ENCODE data around the gene RTL5. TPM values are rescaled to one million over a fixed set of nuclear protein-coding genes. Genes with fewer than 3 reads are reported as not detected.

RTL5 gene
- polyA plus RNA-seq, 1 of the 3 experiments (the other 2 are of a cell fraction): 1.8 TPM

DNA sequence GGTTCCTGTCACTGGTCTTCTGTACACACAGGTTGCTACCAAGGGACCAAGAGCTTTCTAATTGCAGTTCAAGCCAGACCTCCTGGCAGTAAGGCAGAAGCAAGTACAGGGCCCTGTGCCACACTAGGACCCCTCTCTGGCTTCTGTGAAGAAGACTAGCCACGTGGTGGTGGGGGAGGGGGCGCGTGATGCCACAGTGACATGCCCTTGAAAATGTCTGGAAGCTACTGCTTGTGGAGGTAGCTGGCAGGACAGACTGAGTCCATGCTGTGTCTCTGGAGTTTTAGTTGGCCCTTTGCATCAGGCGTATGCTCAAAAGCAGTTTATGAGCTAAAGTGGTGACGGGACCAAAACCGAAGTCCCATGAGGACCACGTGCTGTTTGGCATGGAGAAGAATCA is 50.9 kb downstream of the RTL5 start:
- Histone ChIP-seq H3K36me3 (replicated peaks in 1 of 2; ENCODE audit: control insufficient read depth in 1 of 2, insufficient read depth in 2 of 2, low read length in 1 of 2) (no peaks in the 10 kb centered on the region), H3K27me3 (ENCODE audit: insufficient read depth) (peaks cover 5% of the 10 kb centered on the region), H3K4me1 (ENCODE audit: control insufficient read depth in 1 of 2, insufficient read depth in 2 of 2, low read depth in 1 of 2, low read length in 1 of 2) (peaks cover 0 to 69% of the 10 kb centered on the region in 2 experiments; a peak in 2 of 4 replicates), H3F3A (replicated peaks; ENCODE audit: insufficient read depth) (no peaks in the 10 kb centered on the region), H3K27ac (ENCODE audit: low read depth in 2 of 2, low read length in 1 of 2) (peak overlapping the region in 1 of 2 experiments; percentile 95; a peak in 2 of 4 replicates), H3K4me3 (ENCODE audit: low read depth in 2 of 2, low read length in 1 of 2) (no peak overlapping the region), H3K79me2 (ENCODE audit: insufficient read depth) (no peaks in the 10 kb centered on the region), H3K9me2 (no peaks in the 10 kb centered on the region), H3K9ac (no peak overlapping the region), H2AFZ (ENCODE audit: low read depth) (no peak overlapping the region), H4K20me1 (ENCODE audit: insufficient read depth) (no peaks in the 10 kb centered on the region), H3K9me3 (no peaks in the 10 kb centered on the region), H3K4me2 (no peak overlapping the region)
- POLR2A ChIA-PET: interaction anchor here (1.0 to 2.1 kb wide), 3 partner anchors 12 to 14 kb away, joined by 3 to 7 read pairs (median 5); no protein-coding TSS in a partner anchor
- WGBS (ENCODE audit: low lambda C conversion rate): 76% methylated on average over 4 of the region's 7 CpGs
- CTCF ChIA-PET: interaction anchor here (0.9 to 6.0 kb wide), 7 partner anchors 8 to 62 kb away, joined by 5 to 35 read pairs (median 10); no protein-coding TSS in a partner anchor
- no peak for DNase-seq
- TF ChIP-seq, protein P1, sequence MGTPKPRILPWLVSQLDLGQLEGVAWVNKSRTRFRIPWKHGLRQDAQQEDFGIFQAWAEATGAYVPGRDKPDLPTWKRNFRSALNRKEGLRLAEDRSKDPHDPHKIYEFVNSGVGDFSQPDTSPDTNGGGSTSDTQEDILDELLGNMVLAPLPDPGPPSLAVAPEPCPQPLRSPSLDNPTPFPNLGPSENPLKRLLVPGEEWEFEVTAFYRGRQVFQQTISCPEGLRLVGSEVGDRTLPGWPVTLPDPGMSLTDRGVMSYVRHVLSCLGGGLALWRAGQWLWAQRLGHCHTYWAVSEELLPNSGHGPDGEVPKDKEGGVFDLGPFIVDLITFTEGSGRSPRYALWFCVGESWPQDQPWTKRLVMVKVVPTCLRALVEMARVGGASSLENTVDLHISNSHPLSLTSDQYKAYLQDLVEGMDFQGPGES (IDR thresholded peaks at IDR 0.05; ENCODE audit: low read depth, low read length): no peak
- no peak for TF ChIP-seq EP300 (IDR thresholded peaks at IDR 0.05; ENCODE audit: borderline replicate concordance in 1 of 2, low read depth in 1 of 2, low read length in 1 of 2)
- no peak for TF ChIP-seq TCF12 (IDR thresholded peaks at IDR 0.05)
- no peak for TF ChIP-seq POLR2AphosphoS5 (IDR thresholded peaks at IDR 0.05; ENCODE audit: low read depth, low read length)
- no peak for TF ChIP-seq RAD21 (IDR thresholded peaks at IDR 0.05; ENCODE audit: low read length)
- TF ChIP-seq SIN3A (IDR thresholded peaks at IDR 0.05; ENCODE audit: borderline replicate concordance, low read depth, low read length): no peak
- no peak for TF ChIP-seq TAF1 (IDR thresholded peaks at IDR 0.05; ENCODE audit: borderline replicate concordance, low read depth, low read length)
- TF ChIP-seq RXRA (IDR thresholded peaks at IDR 0.05; ENCODE audit: borderline replicate concordance, low read depth): no peak
- no peak for TF ChIP-seq FOXJ3 (CRISPR knock-in tag; IDR thresholded peaks at IDR 0.05)
- TF ChIP-seq GATA2 (CRISPR knock-in tag; IDR thresholded peaks at IDR 0.05): no peak
- no peak for TF ChIP-seq SMC3 (IDR thresholded peaks at IDR 0.05; ENCODE audit: low read depth, low read length)
- TF ChIP-seq YY1 (IDR thresholded peaks at IDR 0.05; ENCODE audit: low read depth): no peak
- TF ChIP-seq, protein P2, sequence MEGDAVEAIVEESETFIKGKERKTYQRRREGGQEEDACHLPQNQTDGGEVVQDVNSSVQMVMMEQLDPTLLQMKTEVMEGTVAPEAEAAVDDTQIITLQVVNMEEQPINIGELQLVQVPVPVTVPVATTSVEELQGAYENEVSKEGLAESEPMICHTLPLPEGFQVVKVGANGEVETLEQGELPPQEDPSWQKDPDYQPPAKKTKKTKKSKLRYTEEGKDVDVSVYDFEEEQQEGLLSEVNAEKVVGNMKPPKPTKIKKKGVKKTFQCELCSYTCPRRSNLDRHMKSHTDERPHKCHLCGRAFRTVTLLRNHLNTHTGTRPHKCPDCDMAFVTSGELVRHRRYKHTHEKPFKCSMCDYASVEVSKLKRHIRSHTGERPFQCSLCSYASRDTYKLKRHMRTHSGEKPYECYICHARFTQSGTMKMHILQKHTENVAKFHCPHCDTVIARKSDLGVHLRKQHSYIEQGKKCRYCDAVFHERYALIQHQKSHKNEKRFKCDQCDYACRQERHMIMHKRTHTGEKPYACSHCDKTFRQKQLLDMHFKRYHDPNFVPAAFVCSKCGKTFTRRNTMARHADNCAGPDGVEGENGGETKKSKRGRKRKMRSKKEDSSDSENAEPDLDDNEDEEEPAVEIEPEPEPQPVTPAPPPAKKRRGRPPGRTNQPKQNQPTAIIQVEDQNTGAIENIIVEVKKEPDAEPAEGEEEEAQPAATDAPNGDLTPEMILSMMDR (IDR thresholded peaks at IDR 0.05): no peak
- TF ChIP-seq, protein P3, sequence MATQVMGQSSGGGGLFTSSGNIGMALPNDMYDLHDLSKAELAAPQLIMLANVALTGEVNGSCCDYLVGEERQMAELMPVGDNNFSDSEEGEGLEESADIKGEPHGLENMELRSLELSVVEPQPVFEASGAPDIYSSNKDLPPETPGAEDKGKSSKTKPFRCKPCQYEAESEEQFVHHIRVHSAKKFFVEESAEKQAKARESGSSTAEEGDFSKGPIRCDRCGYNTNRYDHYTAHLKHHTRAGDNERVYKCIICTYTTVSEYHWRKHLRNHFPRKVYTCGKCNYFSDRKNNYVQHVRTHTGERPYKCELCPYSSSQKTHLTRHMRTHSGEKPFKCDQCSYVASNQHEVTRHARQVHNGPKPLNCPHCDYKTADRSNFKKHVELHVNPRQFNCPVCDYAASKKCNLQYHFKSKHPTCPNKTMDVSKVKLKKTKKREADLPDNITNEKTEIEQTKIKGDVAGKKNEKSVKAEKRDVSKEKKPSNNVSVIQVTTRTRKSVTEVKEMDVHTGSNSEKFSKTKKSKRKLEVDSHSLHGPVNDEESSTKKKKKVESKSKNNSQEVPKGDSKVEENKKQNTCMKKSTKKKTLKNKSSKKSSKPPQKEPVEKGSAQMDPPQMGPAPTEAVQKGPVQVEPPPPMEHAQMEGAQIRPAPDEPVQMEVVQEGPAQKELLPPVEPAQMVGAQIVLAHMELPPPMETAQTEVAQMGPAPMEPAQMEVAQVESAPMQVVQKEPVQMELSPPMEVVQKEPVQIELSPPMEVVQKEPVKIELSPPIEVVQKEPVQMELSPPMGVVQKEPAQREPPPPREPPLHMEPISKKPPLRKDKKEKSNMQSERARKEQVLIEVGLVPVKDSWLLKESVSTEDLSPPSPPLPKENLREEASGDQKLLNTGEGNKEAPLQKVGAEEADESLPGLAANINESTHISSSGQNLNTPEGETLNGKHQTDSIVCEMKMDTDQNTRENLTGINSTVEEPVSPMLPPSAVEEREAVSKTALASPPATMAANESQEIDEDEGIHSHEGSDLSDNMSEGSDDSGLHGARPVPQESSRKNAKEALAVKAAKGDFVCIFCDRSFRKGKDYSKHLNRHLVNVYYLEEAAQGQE (IDR thresholded peaks at IDR 0.05; ENCODE audit: low read depth, low read length): no peak
- TF ChIP-seq FOSL2 (IDR thresholded peaks at IDR 0.05; ENCODE audit: borderline replicate concordance, low read depth): no peak
- TF ChIP-seq, protein P4, sequence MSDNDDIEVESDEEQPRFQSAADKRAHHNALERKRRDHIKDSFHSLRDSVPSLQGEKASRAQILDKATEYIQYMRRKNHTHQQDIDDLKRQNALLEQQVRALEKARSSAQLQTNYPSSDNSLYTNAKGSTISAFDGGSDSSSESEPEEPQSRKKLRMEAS (IDR thresholded peaks at IDR 0.05; ENCODE audit: low read depth): no peak
- no peak for TF ChIP-seq CHD2 (IDR thresholded peaks at IDR 0.05; ENCODE audit: low read length, partially characterized antibody)
- no peak for TF ChIP-seq ELF1 (IDR thresholded peaks at IDR 0.05)
- no peak for TF ChIP-seq EZH2phosphoT487 (IDR thresholded peaks at IDR 0.05; ENCODE audit: borderline replicate concordance, low read depth)
- TF ChIP-seq, protein P5, sequence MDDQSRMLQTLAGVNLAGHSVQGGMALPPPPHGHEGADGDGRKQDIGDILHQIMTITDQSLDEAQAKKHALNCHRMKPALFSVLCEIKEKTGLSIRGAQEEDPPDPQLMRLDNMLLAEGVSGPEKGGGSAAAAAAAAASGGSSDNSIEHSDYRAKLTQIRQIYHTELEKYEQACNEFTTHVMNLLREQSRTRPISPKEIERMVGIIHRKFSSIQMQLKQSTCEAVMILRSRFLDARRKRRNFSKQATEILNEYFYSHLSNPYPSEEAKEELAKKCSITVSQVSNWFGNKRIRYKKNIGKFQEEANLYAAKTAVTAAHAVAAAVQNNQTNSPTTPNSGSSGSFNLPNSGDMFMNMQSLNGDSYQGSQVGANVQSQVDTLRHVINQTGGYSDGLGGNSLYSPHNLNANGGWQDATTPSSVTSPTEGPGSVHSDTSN (IDR thresholded peaks at IDR 0.05): no peak
